AG08396 (cell line): ENCODE results near the gene SVOP.
A peak's percentile ranks its signal among the peaks of the same experiment; 100 is the strongest.
"Not testable (repeated sequence)": the region's sequence is repeated elsewhere in the genome, so short reads cannot be mapped to it uniquely, and the experiment has no call there.

Experiments used
- DNase-seq: peaks from one replicate; pipeline ENCODE4 v3.0.0; 2012; ENCODE audit warnings: low spot score, mixed read lengths

The SVOP gene, protein sequence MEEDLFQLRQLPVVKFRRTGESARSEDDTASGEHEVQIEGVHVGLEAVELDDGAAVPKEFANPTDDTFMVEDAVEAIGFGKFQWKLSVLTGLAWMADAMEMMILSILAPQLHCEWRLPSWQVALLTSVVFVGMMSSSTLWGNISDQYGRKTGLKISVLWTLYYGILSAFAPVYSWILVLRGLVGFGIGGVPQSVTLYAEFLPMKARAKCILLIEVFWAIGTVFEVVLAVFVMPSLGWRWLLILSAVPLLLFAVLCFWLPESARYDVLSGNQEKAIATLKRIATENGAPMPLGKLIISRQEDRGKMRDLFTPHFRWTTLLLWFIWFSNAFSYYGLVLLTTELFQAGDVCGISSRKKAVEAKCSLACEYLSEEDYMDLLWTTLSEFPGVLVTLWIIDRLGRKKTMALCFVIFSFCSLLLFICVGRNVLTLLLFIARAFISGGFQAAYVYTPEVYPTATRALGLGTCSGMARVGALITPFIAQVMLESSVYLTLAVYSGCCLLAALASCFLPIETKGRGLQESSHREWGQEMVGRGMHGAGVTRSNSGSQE

DNA sequence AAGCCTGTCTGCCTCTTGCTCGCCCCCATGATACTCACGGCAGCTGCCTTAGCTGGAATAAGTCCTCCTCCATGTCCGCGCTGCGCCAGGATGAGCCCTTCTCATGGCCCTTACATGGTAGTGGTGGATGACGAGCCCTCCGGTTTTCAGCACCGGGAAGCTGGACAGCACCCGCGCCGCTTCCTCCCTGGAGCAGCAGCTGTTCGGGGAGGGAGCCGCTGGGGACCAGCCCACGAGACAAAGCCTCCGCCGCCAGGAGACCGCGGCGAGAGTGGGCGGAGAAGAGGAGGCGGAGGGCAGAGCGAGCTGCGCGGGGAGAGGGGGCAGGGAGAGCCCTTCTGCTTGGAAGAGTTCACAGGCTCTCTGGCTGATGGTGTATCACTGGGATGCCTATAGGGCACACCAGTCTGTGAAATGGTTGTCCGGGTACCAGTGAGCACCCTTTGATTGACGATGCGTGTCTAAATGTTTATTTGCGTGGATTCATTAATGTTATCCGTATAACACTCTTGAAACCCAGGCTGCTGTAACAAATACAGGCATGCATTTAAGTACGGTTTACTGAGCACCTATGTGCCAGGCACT lies at the start of gene SVOP:
TSS of gene SVOP (minus strand) at position 273 of the 585 bp plus-strand sequence. CDS start at position 73, 200 bp downstream.
- peak; percentile 90 for DNase-seq

GRCh38 chr12:109069307-109070271 lies 48.7 kb upstream of the SVOP start:
- no peak for DNase-seq

- DNase-seq = no peak
Measured at GRCh38 chr12:109065853-109066193, 45.0 kb upstream of the SVOP start.

DNA sequence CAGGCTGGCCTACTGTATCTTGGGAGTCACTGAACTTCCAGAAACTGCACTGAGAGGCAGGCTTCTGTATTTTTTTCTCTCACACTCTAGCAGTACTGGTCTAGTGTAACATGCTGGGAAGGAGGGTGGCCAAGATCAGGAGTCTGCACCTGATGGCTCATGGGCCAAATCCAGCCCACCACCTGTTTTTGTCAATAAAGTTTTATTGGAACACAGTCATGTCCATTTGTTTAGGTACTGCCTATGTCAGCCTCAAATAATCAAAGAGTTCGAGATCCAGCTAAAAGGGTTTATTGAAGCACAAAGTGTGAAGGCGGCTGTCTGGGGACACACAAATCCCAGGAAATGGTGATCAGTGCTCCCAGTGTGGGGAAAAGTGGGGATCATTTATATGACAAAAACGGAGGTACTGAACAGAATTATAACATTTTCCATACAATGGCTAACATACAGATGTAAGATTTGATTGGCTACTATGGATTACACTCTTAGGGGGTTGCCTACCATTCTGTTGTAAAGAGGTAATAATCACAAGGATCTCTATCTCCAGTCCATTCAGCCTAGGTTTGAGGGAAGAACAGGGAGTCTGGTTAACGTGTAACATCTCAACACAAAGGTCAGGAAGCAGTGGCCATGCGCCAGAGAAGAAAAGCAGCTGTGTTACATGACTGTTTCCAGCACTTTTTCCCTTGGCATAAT lies 44.4 kb upstream of the SVOP start:
- no peak for DNase-seq

- no peak for DNase-seq
Measured at GRCh38 chr12:109064143-109064542, 43.3 kb upstream of the SVOP start.

- DNase-seq = no peak
Measured at GRCh38 chr12:109058773-109059172, 37.9 kb upstream of the SVOP start.

- no peak for DNase-seq
Measured at GRCh38 chr12:109057376-109057775, 36.5 kb upstream of the SVOP start.

DNA sequence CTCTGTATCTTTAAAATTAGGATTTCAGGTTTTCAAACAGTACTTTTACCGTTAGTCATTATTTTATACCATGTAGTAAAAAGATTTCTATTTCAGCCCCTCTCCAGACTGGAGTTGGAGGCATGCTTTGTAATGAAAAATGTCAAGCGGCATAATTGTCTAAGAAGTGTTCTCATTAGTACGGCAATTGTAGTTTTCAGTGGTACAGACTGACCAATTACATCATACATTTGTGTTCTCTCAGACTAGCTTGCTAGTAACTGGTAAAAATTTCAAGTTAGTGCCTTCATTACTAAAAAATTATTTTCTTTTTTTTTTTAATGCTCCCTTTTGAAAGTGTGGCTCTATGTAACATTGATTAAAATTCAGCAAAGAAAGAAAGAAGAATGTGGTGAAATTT lies 36.0 kb upstream of the SVOP start:
- no peak for DNase-seq

DNA sequence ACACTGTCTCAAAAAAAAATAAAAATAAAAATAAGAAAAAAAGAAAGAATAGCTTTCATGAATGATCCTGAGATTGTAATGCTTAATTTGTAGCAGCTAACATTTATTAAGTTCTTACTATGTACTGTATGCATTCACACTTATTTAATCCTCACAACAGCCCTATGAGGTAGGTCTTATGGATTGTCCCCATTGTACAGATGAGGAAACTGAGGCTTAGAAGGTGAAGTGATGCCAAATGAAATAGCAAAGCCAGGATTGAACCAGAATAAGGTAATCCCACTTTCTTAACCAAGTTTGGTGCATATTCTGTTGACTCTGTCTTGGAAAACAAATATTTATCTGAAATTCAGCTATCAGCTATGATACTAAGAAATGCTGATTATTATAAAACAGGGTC lies 33.7 kb upstream of the SVOP start:
- DNase-seq = no peak

- not testable (repeated sequence) for DNase-seq
Measured at GRCh38 chr12:109054124-109054513, 33.3 kb upstream of the SVOP start.

DNA sequence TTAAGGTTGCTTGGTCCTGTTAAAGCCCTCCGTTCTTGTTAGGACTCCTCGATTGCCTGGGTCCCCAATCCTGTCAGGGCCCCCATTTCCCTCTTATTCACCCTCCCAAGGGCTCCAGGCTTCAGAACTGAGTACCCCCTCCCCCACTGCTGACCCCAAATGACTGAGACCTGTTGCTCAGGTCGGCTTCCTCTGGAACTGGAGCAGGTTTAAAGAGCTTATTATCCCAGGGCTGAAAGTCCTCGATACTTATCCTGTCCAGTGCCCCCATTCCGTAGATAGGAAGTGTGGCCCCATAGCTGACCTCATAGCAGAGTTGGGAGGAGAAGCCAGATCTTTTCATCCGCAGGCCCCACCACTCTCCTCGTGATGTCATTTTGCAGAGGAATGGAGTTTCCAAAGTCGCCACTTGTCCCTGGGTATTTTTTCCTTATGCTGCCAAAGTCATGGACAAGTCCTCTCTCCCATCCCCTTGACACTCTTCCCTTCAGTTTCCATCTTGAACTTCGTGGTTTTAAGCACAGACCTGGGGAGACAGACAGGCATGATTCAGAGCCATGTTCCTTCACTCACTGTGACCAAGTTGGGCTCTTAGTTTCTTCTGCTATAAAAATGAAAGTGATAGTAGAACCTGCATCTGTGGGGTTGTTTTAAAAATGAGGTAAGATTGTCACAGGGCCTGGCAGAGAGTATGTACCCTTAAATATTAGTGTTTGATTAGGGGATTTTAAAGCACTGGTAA lies 32.7 kb upstream of the SVOP start:
- DNase-seq = peak; percentile 12

GRCh38 chr12:109052414-109053323 lies 31.8 kb upstream of the SVOP start, which contains the start of gene USP30:
Gene USP30, plus strand, starts transcription at chr12:109052576. Its CDS starts 103 bp downstream, at chr12:109052679.
- peak; percentile 96 for DNase-seq

- no peak for DNase-seq
Measured at GRCh38 chr12:109052097-109052413, 31.2 kb upstream of the SVOP start.

- not testable (repeated sequence) for DNase-seq
Measured at GRCh38 chr12:109049794-109050193, 28.9 kb upstream of the SVOP start.

DNA sequence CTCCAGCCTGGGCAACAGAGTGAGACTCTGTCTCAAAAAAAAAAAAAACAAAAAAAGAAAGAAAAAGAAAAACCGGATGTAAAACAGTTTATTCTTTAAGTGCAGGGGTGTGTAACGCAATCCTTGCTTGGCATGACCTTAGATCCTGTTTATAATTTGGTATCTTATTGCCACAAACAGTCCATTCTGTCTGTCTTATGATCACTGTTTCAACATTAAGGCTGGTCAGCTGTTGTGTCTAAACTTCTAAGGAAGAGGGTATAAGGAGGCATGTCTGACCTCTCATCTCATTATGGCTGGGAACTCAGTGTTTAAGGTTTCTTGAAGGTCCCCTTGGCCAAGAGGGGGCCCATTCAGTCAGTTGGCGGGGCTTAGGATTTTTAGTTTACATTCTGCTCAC lies 27.8 kb upstream of the SVOP start:
- DNase-seq = not testable (repeated sequence)

DNA sequence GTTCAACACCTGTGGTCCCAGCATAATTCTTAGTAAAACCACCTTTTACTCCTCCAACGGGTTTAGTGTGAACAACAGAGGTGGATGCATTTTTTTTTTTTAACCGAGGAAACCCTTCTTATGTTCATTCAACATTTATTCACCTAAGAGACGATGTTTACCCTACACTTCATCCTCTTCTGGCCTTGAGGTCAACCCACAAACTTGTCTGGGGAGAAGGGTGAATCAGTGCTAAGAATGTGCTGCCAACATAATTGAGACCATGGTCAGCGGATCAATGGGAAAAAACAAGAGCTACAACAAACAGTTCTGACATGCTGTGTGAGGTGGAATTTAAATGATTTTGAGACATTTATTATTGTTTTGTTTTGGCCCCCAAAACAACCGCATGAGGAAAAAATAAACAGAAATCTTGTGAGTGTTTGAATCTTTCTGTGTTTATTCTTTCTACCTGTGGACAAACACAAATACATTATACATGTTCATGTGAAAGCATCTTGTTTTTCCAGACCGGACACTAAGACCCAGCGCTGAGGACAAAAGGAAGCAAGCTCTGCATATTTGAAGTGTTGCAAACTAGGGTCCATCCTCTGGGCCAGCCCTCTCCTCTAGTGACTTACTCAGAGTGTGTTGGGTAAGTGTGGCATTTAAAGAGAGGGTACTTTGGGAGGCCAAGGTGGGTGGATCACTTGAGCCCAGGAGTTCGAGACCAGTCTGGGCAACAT lies 26.4 kb upstream of the SVOP start:
- peak; percentile 32 for DNase-seq

GRCh38 chr12:109044241-109044640 lies 23.4 kb upstream of the SVOP start:
- no peak for DNase-seq

DNA sequence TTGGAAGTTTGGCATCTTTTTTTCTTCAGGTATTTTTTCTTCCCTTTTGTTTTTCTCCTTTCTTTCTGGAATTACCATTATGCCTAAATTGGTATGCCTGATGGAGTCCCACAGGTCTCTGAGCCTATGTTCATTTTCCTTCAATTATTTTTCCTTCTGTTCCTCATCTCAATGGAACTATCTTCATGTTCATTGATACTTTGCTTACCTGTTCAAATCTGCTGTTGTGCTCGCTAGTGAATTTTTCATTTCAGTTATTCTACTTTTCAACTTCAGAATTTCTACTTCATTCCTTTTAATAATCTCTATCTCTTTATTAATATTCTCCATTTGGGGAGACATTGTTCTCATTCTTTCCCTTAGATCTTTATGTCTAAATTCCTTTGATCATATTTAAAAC lies 16.1 kb upstream of the SVOP start:
- DNase-seq = no peak
